C1 segment of cervical spinal cord (tissue), 14 donors: Measurements from ENCODE around the gene KLF7.

Experiments
- DNase-seq, 14 donors: peaks; one replicate each; lab custom pipeline; 2025; lab: John Stamatoyannopoulos, UW

The KLF7 gene

GRCh38 chr2:207150284-207150683, 15.5 kb downstream of the KLF7 start:
- no peak for DNase-seq

DNA sequence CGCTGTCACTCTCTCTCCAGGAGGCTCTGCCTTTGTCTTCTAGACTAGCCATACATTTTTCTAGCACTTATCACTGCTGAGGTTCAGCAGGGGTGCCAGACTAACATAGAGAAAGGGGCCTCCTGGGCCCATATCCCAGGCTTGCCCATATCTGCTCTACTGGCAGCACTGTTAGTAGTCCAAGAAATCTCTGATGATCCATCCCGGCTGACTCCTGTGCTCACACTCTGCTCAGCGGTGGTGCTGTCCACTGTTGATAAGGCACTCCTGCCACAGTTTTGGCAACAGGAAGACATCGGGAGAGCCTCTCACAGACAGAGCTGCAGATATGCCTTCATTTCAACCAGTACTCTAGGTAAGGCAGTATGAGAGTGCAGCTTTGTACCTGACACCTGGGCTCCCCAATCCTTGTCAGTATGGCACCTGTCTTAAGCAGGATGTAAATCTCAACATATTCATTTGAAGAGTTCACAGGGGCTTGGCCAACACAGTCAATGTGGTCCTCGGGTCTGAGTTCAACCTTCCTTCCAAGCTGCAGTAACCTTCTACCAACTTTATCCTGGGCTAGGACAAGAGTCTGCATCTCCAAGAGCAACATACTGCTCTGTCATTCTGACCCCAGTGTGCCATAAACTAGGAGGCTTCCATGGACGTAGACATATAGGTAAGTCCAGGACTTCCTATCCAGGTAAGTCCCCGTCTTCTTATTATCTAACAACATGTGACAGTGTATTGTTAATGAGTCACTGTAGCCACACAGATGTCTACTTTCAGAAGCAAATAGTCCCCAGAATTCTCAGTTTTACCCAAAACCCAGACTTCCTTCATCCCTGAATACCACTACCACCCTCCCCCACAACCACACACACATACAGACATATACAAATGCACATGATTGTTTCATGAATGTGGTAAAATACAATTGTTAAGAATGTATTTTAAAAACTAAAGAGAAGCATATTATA, 16.2 kb downstream of the KLF7 start:
- peak in 1 of 14 donors; percentile 78 for DNase-seq

GRCh38 chr2:207148020-207148419, 17.7 kb downstream of the KLF7 start:
- DNase-seq = no peak

DNA sequence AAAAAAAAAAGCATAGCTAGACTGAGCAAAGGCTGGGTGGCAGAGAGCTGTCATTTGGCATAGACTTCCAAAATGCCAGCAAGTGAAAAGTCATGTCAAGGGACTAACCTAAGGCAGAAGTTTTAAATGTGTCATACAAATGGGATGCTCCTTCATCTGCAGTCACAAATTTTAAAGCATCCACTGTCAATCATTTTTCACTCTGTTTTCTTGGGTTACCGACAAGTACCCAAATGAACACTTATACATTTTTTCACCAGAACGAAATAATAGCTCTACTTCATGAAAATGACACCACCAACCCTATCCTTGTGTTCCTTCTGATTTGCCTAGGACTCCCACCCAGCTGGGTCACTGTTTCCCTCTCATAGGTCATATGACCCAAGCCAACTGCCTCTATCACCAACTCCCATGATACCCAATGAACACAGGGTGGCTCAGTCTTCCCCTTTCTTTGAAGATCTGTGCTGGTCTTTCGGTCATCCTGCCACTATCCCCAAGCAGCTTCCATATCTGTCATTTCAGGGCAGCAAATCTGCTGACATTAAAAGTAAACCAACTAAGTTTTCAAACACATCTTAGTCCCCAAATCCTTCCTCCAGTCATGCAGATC, 21.5 kb downstream of the KLF7 start:
- DNase-seq = no peak

- DNase-seq = peak in 10 of 14 donors; percentile 25 to 70 (median 57)
These were observed 22.3 kb downstream of the KLF7 start for GRCh38 chr2:207143215-207144172.

DNA sequence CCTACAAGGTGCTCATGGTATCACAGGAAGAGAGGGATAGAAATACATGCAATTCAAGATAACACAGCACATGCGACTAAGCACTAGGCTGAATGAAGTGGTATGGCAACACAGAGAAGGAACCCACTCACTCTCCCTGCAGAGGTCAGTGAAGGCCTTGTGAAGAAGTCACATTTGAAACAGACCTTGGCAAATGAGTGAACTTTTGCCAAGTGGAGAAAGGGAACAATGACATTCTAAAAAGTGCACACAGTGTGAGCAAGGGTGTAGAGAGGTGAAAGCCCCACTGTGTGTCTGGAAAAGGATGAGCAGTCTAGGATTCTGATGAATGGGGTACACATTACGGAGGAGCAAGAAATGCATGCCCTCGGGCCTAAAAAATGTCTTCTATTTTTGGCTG, 23.3 kb downstream of the KLF7 start:
- no peak for DNase-seq

- DNase-seq = no peak
These were observed 24.4 kb downstream of the KLF7 start for GRCh38 chr2:207141386-207141785.

DNA sequence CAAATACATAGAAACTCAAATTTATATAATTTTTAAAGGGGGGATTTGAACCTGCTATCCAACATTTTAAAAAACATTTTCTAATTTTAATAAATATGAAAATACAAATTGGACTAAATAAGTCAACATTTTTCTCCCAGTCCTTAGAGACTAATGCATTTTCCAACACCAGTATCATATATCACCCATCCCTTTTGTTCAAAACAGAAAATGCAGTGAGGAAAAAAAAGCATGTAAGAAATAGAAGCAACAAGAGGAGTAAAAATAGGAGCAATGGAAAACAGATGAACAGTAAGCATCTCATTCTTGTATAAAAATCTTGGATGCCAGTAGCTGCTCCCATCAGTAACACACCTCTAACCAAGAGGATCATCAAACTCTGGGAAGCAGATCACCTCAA, 25.5 kb downstream of the KLF7 start:
- no peak for DNase-seq

DNA sequence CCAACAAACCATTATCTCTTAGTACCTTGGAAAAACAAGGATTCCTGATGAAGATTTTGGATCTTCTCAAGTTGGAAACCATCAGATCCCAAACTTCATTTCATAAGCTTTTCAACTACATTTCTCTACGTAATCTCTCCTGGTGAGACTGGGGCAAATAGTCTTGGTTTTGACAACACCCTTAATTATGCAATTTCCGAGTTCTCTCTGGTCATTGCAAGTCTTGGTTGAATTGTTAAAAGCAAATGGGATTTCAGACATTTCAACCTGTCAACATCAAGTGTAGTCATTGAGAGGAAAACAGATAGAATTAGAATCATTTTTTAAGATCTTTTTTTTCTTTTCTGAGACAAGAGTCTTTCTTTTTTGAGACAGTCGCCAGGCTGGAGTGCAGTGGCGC, 26.2 kb downstream of the KLF7 start:
- no peak for DNase-seq

DNA sequence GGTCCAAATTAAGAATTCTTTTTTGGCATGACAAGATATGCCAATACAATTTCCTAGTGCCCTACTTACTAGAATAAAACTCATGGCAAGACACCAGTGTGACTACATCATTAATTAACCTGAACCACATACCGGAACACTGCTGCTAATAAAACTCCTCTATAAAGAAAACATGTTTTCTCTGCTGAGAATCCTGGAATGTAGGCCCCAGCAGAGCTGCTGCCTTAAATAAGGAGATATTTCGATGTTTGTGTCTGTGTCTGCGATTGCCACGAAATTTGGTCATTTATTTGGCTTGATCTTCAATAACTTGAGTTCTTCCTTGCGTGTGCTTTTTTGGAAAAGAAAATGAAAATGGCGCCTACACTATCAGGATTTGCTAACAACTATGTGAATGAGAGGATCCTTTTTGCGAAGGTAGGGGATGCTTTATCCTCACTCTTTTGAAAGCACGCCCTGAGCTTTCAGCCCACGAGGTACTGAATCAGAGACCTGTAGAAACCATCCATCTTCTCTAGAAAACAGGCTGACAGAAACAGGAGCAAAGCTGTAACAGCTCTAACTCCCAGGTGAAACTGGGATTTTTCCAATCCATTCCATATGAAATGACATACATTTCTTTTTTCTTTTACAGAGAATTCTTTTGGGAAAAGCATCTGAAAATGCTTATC, 27.0 kb downstream of the KLF7 start:
- DNase-seq = no peak

- no peak for DNase-seq
These were observed 28.0 kb downstream of the KLF7 start for GRCh38 chr2:207137596-207138337.

DNA sequence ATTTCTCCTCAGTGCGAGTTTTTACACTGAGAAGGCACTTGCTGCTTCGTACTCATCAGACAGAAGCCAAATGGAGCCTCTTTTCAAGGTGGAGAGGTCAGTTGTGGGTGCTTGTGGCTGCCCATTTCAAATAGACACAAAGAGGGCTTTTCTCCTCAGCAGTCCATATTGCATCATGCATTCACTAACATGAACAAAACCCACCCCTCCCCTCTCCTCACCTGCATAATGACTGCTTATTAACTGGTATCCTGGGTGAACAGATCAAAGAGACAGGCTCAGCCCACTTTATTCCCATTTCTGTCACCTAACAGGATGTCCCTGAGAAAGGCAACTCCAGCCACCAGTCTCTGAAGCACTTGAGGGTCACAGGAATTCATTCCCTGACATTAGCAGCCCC, 28.9 kb downstream of the KLF7 start:
- DNase-seq = no peak

GRCh38 chr2:207135801-207136457, 29.8 kb downstream of the KLF7 start:
- DNase-seq = no peak

DNA sequence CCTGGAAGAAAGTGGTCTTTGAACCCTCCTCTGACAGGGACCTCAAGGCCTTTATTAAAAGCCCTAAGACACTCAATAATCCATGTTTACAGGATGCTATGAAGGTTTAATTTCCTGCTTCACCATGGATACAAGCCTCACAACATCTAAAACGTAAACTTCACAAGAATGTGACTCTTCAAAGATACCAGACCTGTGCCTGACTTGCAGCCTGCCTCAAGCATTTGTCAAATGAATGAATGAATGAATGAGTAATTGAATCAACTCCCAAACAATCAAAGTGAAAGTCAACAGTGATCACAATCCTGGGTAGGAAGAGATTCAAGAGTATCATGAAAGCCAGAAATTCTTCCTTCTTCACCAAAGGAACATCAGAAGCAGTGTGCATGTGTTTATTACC, 30.4 kb downstream of the KLF7 start:
- DNase-seq = no peak

- DNase-seq = peak in 1 of 14 donors; percentile 28
These were observed 31.8 kb downstream of the KLF7 start for GRCh38 chr2:207133820-207134519.

DNA sequence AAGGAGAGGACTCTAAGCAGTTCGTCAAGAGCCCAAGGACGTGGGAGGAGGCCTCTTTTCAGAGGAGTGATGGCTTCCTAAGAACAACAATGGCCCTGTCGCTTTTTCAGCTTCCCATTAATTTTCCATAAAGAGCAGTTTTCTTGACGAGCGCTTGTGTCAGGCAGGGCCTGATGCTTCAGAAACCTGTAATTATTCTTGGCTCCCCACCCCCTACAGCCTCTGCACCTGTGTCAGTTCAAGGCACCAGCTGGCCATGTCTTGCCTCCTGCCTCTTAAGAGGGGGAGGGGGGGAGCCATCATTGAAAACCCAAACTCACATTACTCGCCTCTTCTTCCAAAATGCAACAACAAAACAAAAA, 32.3 kb downstream of the KLF7 start:
- peak in 2 of 14 donors; percentile 42 to 95 for DNase-seq

DNA sequence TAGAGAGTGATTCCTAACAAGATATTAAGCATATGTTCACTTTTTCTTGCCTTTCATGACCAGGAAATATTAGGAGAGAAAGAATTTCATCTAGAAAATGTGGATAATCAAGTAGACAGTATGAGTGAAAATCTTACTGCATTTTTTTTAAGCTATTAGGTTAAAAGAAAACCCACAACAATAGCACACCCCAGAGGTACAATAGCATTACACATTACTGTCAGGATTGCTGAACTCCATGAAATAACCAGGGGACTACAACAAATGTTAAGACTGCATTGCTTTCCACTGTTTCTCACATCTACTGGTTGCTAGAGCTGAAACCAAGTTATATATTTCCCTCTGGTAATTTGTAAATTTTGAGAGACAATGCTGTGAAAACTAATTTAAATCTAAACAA, 33.7 kb downstream of the KLF7 start:
- no peak for DNase-seq

GRCh38 chr2:207131594-207131993, 34.2 kb downstream of the KLF7 start:
- DNase-seq = no peak

GRCh38 chr2:207130958-207131521, 34.7 kb downstream of the KLF7 start:
- DNase-seq = no peak
